GM12865 (cell line): Measurements from ENCODE around the gene RFTN1.
A peak's percentile ranks its signal among the peaks of the same experiment; 100 is the strongest.

ENCODE experiments used
- DNase-seq: peaks from one replicate; pipeline ENCODE4 v3.0.0; 2010; ENCODE audit warnings: low read depth
- H3K4me3 ChIP-seq: 2 replicates; pipeline ENCODE4 v1.5.1; 2011; ENCODE audit warnings: mild to moderate bottlenecking, low read depth, low read length, control low read depth
- TF ChIP-seq, protein P1 (sequence below): IDR thresholded peaks from 2 replicates; pipeline ENCODE4 v1.5.1; 2011; ENCODE audit warnings: low read length, control low read depth, low read depth, inconsistent platforms; ENCODE audit not compliant: insufficient read depth; ENCODE audit errors: missing control alignments

RFTN1 gene

DNA sequence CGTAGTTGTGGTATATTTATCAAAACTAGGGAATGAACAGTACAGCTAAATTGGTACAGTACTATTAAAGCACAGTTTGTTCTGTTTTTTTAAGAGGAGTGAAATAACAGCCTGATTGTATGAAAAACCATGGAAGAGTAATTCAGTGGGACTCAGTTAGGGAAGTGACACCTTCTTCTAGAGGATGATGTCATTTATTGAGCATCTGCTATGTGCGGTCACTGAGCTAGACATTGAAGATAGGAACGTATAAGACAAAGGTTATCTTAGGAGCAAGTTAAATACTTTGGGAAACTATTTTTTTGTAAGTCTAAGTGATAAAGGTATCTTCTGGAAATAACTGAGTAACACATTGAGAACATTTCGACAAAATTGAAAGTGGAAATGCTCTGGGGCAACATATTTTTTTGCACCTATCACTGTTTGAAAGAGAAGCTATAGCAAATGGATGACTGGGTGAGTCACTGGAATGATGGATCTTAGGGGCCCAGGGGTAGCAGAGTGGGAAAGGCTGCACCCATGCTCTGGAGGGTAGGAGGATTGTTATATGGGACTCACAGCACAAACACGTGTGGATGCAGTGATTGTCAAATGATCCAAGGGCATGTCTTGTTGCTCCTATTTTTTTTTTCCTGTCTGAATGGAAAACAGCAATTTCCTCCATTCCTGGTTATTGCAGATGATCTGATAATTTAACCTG is 205.5 kb downstream of the RFTN1 start:
- H3K4me3 ChIP-seq = no peak overlapping the region
- no peak for DNase-seq
- TF ChIP-seq, protein P1, sequence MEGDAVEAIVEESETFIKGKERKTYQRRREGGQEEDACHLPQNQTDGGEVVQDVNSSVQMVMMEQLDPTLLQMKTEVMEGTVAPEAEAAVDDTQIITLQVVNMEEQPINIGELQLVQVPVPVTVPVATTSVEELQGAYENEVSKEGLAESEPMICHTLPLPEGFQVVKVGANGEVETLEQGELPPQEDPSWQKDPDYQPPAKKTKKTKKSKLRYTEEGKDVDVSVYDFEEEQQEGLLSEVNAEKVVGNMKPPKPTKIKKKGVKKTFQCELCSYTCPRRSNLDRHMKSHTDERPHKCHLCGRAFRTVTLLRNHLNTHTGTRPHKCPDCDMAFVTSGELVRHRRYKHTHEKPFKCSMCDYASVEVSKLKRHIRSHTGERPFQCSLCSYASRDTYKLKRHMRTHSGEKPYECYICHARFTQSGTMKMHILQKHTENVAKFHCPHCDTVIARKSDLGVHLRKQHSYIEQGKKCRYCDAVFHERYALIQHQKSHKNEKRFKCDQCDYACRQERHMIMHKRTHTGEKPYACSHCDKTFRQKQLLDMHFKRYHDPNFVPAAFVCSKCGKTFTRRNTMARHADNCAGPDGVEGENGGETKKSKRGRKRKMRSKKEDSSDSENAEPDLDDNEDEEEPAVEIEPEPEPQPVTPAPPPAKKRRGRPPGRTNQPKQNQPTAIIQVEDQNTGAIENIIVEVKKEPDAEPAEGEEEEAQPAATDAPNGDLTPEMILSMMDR = no peak

DNA sequence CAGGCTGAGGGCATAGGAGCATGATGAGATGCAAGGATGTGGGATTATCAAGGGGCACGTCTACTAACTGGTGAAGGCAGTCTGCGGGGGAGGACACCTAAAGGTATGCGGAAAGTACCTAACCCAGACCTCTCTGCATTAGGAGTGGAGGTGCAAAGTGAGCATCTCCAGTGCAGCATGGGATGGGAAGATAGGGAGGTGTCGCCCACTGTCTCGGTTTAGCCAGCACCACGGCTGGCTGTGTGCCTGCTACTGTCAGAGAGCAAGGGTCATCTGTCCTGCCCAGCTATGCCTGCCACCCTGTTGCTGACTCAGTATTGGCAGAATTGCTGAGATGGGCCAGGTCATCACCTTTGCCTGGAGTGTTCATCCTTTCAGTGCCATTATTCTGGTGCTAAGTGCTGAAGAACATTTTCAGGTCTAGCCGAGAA is 208.4 kb downstream of the RFTN1 start:
- TF ChIP-seq, protein P1 = no peak
- peak; percentile 26 for DNase-seq
- no peak overlapping the region for H3K4me3 ChIP-seq

DNA sequence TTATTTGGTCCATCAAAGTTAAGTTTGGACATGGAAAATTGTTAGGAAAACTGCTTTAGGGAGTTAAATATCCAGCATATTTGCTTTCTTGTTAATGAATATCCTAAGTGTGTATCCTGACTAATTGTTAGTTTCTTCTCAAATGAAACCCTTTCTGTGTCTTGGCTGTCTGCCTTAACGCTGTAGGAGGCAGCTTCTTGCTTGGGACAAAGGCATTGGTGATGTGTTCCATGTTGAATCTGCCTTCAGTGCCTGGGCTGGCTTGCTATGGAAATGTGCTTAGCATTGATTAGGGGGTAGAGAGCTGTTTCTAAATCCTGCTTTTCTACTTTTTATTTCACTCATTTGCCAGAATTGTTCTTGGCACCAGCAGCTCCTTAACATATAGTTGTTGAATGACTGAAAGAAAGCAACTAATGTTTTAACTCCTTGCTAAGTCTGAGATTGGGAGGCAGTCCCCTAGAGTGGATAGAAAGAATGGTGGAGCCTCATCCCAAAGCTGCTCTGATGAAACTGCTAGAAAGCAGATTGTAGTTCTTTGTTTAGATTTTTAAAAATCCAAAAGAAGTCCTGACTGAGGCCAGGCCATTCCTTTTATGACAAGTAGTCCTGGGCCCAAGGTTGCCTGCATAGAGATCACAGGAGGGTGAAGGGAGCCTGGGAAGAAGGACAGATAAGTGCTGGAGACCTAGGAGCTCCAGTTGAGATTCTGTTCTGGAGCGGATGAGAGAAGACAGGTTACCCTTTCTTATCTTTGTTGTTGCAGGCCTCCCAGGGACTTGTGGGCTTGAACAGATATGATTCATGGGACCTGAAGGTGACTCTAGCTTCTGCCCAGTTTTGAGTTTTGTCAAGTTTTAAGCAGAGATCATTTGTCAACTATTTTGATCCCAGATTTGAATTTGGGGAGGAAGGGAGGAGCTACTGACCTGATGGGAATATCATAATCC is 209.2 kb downstream of the RFTN1 start:
- TF ChIP-seq, protein P1 = no peak
- H3K4me3 ChIP-seq = no peak overlapping the region
- DNase-seq = no peak

DNA sequence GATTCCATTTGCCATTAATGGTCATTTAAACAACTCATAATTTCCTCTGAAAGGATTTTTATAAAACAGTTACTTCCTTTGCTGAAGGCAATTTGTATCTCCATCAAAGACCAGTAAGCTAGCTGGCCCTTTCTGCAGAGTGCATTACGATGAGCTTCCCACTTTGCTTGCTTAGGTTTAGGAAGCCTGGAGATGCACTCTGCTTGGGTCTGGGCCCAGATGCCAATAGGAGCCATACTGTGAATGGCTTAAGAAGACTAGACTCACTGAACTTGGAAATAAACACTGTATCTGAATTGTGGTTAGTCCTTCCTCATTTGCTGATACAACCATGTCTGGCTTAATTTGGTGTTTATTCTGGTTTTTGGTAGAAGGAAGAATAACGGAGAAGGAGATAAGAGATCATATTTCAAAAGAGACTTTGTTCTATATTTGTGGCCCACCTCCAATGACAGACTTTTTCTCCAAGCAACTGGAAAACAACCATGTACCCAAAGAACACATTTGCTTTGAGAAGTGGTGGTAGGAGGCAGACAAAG is 210.4 kb downstream of the RFTN1 start:
- no peak overlapping the region for H3K4me3 ChIP-seq
- TF ChIP-seq, protein P1 = no peak
- DNase-seq = no peak

DNA sequence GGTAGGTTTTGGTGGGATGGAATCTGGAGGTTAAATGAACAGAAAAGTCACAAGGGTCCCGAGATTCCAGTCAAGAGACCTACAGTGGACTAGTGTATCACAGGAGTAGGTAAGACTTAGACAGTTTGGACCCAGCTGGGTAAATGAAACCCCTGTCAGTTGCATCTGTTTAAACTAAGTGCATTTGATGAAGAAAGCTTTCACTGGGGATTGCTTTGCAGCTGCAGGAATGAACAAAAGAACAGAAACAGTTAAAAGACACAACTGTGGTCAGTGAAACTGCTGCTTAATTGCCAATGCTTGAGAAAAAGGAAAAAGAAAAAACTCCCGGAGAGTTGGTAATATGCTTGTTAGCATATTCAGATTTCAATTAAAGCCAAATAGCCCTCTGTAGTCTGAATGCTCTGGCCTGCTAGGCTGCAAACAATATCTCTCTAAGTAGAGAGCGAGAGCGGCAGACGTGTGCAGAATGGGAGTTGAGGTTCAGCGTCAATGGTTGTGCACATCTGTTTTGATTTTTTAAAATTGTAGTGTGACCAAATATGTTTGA is 211.3 kb downstream of the RFTN1 start:
- TF ChIP-seq, protein P1 = no peak
- H3K4me3 ChIP-seq = no peak overlapping the region
- no peak for DNase-seq

DNA sequence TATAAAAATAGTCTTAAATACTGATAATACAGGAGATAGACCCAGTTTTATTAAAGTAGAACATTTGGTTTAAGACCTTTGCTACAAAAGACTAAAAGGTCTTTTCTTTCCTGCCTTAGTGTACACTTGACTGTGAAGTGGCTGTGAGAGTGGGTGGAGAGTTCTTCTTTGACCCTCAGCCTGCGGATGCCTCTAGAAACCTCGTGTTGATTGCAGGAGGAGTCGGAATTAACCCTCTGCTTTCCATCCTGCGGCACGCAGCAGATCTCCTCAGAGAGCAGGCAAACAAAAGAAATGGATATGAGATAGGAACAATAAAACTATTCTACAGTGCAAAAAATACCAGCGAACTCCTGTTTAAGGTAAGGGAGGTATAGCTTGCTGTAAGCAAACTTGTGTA is 212.0 kb downstream of the RFTN1 start:
- no peak overlapping the region for H3K4me3 ChIP-seq
- TF ChIP-seq, protein P1 = no peak
- DNase-seq = no peak
